ELR (cell line): Measurements from ENCODE around the gene PXK.

Source experiments
- DNase-seq: peaks from one replicate; pipeline ENCODE4 v3.0.0-alpha.2; 2015; ENCODE audit warnings: low read depth

PXK gene

DNA sequence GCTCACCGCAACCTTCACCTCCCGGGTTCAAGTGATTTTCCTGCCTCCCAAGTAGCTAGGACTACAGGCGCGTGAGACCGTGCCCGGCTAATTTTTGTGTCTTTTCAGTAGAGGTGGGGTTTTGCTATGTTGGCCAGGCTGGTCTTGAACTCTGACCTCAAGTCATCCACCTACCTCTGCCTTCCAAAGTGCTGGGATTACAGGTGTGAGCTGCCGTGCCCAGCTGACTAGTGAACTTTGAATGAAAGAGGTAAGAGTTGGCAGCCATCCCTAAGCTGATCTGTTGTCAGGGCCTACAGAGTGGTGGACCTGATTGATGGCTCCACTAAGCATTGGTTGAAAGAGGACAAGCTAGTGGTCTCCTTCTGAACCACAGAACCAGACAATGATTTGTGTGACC lies 15.3 kb downstream of the PXK start:
- DNase-seq: no peak

DNA sequence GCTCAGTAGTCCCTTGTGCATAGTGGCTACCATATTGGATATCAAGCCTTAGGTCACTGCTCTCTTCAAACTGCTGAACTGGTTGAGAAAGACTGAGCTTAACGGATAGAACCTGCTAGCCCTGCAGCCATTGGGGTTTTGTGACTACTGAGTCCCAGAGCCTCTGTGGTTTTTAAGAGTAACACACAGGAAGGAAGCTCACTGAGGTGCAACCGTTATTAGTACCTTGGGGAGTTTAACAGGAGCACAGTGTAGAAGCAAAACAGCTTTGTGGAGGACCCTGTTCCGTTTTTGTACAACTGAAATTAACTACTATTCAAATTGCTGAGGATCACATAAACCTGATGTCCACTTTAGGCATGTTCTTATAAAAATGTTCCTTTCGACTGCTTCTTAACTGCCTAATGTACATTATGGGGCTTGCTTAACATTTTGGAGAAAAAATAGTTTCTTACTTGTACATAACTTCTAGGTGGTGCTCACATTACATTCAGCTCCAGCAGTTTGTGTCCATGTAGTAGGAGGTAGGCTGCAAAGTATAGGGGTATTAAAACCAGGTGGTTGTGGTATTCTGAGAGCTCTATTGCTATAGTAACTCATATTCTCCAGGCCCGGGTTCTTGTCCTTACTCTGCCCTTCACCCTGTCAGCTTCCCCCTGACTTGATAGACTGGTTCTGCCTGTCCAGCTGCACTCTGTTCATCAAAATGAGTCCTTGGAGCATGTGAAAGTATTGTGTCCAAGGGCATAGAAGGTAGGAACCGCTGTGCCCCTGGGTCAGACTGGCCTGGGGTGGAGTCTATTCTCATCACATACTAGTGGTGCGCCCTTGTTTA lies 17.3 kb downstream of the PXK start:
- DNase-seq: no peak

DNA sequence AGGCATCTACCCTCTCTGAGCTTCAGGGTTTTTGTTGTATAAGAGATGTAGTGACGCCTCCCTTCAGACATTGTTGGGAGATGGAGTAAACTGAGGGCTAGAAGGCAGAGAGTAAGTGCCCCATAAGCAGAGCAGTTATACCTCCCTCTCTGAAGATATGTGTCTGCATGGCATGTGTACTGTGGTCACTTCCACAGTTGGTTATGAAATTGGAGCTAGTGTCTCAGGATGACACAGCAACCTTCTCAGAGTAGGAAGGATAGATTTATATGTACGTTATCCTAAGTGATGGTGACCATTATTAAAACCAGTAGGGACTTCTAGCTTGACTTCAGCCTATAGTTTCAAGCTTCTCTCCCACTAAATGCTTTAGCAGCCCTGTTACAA lies 17.9 kb downstream of the PXK start:
- peak; percentile 60 for DNase-seq

DNA sequence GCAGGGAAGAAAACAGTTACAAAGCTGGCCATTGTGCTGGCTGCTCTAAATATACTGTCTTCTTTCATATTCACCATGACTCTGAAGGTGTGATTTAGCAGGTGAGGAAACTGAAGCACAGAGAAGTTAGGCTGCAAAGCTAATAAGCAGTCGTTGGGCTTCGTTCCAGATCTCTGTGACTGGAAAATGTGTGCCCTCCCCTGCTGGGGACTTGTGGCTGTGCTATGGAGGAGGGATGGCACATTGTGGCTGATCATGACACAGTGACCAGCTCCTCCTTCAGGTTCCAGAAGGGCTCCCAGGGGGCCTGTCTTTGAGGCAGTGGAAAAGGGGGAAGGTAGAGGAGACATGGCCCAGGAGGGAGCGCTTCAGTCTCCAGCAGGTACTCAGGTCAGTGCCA lies 19.2 kb downstream of the PXK start:
- DNase-seq: no peak

DNA sequence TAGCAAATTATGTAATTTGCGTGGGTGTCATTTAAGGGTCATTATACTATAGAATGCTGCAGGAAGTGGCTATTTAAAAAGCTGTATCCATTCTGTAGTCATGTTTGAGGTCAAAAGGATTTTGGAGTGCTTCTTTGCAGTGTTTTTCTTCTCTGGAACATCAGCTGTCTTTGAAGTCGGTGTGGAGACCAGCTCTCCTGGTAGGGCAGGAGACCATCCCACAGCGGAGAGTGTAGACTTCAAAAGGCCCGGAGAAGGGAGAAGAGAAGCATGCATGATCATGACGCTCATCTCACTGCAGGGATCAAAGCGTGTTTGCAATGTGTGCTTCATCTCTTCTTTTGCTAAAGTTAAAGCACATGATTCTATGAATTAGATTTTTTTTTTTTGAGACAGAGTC lies 19.9 kb downstream of the PXK start:
- no peak for DNase-seq

DNA sequence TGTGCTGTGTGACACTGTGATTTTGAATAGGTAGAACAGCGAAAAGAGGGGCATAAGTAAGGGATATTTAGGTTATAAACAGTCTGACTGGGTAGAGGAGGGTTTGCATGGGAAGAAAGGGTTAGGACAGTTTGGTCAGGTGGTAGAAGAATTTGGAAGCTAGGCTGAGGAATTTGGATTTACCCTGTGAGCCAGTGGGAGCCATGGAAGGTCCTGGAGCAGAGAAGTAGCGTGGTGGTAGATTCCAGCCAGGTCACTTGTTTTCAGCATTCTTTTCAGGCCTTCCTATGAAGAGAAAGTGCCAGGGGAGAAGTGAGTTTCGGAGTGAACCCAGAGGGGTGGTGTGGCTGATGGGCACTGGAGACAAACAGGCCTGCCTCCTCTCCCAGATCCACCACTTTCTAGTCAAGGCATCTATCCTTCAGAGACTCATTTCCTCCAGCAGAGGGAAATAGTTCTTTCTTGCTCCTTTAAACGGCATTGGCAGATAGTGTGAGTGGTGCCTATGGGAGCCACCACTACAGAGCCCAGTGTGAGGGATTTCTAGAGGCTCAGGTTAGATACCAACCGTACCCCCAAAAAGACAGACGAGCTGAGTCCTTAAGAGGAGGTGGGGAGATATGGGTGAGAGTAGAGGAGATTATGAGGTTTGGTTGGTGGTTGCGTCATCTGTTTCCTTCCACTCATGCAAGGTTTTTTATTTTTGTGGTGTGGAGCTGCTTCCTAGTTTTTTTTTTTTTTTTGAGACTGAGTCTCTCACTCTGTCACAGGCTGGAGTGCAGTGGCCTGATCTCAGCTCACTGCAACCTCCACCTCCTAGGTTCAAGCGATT lies 21.2 kb downstream of the PXK start:
- no peak for DNase-seq

DNA sequence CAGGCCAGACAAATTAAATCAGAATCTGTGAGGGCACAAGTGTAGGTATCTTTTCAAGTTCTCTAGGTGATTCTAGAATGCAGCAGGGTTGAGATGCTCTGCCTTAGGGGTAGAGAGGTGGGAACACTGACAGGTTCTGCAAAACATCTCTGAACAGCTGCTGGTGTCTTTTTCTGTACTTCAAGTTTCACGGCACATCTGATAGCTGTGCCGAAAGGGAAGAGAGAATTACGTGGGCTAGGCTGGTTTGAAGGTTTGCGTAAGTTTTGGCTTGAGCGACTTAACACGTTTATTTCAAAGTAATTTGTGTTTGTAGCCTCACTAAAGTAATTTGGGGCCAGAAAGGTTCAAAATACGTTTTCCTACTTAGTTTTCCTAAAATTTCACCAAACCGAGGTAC lies 22.5 kb downstream of the PXK start:
- DNase-seq: no peak

DNA sequence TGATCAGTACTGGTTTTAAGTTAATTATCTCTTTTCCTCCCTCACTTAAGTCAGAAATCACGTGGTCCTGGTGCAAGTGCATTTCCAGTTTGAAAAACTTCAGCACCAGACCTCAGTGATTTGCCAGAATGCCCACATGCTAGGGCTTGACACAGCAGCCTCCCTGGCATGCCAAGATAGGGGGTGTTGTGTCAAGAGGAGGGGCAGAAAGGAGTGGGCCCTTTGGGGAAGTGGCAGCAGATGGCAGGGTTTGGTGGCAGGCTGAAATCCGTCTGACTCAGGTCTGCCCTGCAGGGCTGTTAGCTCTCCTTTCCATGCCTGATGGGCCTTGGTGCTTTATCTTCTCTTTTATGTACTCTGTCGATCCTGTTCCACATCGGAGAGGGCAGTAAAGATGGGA lies 23.4 kb downstream of the PXK start:
- DNase-seq: no peak

DNA sequence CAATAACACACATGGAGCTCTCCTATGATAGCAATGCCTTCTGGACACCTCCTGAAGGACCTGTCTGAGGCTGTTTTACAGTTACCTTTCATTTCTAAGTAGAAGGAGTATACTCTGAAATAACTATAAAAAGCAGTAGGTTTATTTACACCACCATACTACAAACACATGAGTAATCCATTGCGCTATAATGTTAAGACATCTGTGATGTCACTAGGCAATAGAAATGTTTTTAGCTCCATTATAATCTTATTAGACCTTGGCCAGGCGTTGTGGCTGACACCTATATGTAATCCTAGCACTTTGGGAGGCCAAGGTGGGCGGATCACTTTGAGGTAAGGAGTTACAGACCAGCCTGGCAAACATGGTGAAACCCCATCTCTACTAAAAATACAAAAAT lies 24.7 kb downstream of the PXK start:
- no peak for DNase-seq

DNA sequence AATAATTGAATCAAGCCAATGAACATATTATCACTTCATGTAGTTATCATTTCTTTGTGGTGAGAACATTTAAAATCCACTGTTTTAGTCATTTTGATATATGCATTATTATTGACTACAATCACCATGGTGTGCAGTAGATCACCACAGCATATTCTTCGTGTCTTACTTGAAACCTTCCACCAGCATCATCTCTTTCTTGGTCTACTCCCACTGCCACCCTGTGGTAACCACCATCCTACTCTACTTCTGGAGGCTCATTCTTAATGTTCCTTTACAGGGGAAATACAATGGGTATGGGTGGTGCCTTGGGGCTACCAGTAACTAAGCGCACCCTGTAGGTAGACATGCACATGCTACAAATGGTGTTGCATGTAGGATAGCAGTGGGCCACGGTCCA lies 25.4 kb downstream of the PXK start:
- no peak for DNase-seq

DNA sequence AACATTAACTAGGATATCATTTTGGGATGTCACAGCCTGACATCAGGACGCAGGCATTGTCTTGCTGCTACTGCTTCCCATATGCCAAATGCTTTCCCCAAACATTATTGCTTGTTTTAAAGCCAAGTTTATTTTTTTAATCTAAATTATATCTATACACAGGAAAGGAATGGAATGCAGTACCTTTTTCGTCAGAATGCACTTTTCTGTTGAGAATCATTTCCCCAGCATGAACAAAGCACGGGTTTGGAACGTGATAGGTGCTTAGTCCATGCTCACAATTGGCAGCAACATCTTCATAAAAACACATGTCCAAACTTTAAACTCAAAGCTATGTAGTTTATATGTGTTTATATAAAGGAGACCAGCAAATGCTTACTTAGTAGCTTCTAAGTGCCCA lies 26.1 kb downstream of the PXK start:
- no peak for DNase-seq

DNA sequence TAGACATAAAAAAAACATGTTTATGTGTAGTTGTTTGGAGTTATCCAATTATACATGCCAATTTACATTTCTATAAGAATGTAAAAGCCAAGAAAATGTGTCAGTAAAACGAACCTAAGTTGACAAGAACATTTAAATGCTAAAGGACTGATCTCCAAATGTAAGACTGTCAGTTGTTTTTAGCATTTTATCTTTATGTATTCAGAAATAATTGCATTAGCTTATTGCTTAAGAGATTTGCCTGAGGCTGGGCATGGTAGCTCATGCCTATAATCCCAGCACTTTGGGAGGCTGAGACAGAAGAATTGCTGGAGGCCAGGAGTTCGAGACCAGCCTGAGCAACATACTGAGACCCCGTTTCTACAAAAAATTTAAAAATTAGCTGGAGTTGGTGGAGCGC lies 26.9 kb downstream of the PXK start:
- DNase-seq: no peak

DNA sequence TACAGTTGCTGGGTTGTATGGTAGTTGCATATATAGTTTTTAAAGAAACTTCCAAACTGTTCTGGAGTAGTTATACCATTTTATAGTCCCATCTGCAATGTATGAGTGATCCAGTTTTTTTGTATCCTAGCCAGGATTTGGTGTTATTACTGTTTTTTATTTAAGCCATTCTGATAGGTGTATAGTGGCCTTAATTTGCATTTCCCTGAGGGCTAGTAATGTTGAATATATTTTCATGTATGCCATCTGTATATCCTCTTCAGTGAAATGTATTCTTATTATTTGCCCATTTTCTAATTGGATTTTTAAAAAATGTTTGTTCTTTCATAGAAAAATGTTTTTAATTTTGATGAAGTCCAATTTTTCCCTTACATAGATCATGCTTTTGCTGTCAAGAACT lies 29.2 kb downstream of the PXK start:
- no peak for DNase-seq

DNA sequence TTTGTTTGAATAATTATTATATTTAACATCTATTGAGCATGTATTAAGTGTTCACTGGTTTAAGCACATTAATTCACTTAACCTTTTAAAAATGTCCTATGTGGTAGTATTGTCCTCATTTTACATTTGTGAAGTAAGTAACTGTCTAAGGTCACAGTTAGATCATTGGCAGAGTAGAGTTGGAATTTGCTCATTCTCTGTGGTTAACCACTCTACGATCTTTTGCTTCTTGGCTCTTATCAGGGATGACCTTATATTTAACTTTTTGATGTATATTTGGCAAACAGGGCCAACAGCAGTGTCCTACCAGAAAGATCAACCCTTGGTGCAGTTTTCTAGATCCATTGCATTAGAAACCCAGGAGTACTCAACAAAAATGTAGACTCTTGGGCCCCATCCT lies 34.0 kb downstream of the PXK start:
- no peak for DNase-seq

DNA sequence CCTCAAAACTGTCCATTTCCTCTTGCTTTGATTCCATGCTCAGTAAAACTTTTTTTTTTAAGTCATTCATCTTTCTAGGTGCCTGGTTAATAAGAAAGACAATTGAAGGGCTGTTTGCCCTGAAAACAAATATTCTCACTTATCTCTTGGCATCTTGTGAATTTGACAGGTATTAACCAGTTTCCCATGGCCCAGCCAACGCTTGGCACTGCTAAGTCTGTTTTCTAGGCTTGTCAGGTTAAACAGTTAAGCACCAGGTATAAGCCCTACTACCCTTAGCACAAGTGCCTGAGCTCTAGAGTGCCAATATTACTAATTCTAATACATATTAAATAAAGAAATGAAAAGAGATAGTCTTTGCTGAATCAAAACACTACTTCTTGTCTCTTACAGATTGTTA lies 36.3 kb downstream of the PXK start:
- no peak for DNase-seq

DNA sequence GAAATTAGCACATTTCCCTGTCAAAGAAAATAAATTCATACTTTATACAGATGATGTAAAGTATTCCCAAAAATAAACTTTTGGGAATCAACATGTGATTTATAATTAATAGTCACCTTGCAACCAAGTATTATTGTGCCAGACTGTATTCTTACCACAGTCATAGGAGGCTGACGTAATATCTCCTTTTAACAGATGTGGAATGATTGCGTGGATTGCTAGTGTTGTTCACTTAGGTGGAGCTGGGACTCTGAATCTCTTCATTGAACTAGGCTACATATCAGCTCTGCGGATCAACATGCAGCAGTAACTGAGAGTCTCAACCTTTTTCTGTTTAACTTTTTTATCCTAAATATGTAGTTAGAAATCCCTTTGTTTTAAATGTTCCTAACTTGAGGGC lies 37.2 kb downstream of the PXK start:
- DNase-seq: no peak

DNA sequence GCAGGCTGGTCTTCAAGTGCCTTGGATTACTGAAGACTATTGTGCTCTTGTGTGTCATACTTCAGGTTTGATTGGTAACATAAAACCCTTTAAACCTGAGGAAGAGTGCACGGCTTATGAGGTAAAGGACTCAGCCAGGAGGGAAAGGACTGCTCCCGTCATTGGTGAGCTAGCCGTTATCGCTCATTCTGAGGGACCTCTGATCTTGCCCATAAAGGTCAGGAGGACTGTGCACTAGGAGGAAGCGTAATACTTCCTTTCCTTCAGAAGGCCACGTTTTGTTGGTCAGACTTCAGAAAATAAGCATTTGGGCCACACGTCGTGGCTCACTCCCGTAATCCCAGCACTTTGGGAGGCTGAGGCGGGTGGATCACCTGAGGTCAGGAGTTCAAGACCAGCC lies 37.7 kb downstream of the PXK start:
- DNase-seq: no peak

DNA sequence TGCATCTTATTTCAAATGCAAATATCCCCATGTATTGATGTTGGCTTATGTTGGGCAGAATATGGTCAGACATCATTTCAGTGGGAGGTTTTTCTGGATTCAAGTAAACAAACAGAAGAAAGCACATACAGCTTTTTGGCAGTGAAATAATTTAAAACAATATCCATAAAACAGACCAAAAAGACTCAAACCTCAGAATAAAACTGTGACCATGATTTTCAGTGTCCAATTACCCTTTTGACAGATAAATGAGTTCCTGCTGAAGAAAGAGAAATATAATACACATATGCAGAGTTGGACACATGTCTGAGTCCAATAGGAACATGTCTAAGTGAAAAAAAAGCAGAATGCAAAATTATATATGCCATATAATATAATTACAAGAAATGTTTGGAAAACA lies 39.1 kb downstream of the PXK start:
- no peak for DNase-seq

DNA sequence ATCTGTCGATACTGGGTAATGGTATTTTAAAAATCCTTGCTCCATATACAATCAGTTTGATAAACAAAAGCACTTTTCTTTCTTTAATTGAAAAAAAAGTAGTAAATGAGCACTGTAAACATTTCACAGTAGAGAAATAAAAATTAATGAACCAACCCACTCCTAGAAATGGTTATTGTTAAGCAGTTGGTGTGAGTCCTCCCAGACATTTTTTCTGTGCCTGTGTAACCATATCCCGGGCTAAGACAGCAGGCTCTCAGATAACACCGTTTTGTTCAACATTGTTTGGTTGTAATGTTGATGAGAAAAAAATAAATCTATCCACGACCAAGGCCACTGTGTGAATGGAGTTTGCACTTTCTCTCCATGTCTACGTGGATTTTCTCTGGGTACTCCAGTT lies 42.6 kb downstream of the PXK start:
- no peak for DNase-seq

DNA sequence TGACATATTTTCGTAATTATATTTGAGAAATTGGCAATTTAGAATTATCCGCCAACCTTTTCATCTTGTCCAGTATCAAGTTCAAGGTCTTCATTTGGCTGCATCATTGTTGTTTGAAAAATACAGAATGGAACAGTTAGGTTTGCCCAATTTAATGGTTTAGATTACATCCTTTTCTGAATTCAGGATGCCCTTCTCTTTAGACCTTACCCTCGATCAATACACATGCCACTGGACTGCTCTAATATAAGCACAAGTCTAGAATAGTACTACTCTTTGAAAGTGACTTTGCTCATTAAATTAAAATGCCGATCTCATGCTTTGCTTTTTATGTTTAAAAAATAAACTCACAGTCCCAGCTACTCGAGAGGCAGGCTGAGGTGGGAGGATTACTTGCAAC lies 44.5 kb downstream of the PXK start:
- DNase-seq: no peak

DNA sequence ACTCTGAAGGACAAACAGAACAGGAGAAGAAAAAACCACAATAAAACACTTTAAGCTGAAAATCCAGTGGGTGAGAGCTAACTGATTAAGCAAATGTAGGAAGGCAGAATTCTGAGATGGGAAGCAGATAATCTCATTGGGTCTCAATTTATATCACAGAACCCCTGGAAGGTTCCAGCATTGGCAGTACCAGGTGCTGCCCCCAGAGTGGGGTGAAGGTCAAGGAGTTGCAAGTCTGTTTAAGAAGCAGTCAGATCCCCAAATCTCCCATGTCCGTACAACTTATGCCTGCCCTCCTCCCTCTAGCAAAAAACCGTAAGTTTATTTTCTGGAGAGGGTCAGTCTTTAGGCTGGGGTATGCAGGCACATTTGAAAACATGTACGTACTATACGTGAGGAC lies 45.1 kb downstream of the PXK start:
- no peak for DNase-seq

DNA sequence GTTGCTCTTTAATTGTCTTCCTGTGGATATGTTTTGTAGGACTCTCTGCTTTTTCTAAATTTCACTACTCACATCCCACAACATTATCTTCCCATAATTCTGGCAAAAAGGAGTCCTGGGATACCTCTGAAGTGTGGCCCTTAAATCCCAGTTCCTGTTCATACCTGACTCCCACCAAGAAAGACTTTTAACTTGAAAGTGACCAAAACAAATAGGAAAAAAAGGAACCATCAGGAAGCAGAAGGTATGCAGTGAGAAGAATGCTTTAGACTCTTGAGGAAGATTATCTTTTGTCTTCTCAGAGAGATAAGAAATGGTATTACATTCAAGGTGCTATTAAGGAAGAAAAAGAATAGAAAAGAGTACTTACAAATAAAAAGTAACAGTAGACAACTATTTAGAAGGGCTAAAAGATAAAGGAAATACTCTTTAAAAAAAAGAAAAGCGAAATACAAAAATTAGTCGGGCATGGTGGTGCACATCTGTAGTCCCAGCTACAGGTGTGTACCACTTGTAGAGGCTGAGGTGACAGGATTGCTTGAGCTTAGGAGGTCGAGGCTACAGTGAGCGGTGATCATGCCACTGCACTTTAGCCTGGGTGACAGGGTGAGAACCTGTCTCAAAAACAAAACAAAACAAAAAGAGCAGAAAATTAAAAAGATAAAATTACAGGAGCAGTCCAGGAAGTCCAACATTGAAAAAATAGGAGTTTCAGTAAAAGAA lies 46.8 kb downstream of the PXK start:
- DNase-seq: no peak

DNA sequence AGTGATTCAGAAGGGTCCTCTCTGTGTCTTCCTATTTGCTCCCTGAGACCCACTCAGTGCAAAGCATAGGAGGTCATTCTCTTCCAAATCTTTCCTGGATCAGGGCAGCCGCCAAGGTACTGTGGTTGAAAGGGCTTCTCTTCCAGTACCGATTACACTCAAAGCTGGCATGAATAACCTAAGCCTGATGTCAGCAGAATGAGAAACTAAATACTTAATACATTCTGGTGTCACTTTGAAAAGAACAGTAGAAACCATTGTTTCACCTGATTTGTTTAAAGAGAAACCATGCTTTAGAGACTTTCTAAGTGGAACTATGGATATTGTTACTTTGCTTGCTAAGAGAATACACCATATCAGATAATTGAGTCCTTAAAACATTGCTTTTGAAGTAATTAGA lies 50.8 kb downstream of the PXK start:
- DNase-seq: peak; percentile 62
